DOHH2 (cell line): ENCODE data around the gene TEAD4.

ENCODE experiments used
- CTCF ChIP-seq: fragments of 200-600 bp; sonication (generic); IDR thresholded peaks from one replicate; pipeline ENCODE4 v1.5.1; 2014; ENCODE audit warnings: antibody characterized with exemption, mild to moderate bottlenecking, low read depth, low read length; ENCODE audit not compliant: poor library complexity, severe bottlenecking
- EZH2phosphoT487 ChIP-seq: fragments of 200-600 bp; sonication (generic); IDR thresholded peaks from 2 replicates; pipeline ENCODE4 v1.6.1; 2017; ENCODE audit warnings: borderline replicate concordance, mild to moderate bottlenecking, antibody characterized with exemption, low read length, moderate library complexity, mixed read lengths

GRCh38 chr12:3041558-3042164, 82.5 kb downstream of the TEAD4 start:
- TF ChIP-seq EZH2phosphoT487 (no peak), CTCF (peak; percentile 69)
